ENCODE measurements around the gene UNC5C. TPM values are rescaled to one million over a fixed set of nuclear protein-coding genes. Genes with fewer than 3 reads are reported as not detected.

The UNC5C gene
- total RNA-seq, 1 donor from 2014 or later: 15.5 TPM

DNA sequence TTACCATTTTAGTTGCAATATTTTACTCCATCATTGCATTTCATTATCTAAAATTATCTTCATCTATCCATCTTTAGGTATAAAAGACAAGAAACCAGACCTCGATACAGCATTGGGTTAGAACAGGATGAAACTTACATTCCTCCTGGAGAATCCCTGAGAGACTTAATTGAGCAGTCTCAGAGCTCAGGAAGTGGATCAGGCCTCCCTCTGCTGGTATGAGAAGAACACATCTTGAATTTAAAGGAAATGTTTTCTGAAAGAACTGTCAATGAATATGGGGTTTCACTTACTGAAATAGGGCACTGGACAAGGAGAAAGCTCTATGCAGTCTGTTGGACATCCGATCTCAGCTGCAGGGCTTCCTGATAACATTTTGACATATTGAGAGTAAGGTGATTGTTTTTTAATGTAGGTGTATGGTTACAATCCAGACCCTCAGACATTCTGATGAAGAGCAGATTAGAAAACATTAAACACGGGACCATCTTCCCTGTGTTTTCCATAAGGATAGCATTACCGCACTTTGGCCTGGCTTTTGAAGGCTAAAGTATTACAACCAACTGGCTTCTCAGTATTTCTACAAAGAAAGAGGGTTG lies 423.8 kb downstream of the UNC5C start:
- TF ChIP-seq, protein P1, sequence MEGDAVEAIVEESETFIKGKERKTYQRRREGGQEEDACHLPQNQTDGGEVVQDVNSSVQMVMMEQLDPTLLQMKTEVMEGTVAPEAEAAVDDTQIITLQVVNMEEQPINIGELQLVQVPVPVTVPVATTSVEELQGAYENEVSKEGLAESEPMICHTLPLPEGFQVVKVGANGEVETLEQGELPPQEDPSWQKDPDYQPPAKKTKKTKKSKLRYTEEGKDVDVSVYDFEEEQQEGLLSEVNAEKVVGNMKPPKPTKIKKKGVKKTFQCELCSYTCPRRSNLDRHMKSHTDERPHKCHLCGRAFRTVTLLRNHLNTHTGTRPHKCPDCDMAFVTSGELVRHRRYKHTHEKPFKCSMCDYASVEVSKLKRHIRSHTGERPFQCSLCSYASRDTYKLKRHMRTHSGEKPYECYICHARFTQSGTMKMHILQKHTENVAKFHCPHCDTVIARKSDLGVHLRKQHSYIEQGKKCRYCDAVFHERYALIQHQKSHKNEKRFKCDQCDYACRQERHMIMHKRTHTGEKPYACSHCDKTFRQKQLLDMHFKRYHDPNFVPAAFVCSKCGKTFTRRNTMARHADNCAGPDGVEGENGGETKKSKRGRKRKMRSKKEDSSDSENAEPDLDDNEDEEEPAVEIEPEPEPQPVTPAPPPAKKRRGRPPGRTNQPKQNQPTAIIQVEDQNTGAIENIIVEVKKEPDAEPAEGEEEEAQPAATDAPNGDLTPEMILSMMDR (IDR thresholded peaks at IDR 0.05): peak; percentile 89

DNA sequence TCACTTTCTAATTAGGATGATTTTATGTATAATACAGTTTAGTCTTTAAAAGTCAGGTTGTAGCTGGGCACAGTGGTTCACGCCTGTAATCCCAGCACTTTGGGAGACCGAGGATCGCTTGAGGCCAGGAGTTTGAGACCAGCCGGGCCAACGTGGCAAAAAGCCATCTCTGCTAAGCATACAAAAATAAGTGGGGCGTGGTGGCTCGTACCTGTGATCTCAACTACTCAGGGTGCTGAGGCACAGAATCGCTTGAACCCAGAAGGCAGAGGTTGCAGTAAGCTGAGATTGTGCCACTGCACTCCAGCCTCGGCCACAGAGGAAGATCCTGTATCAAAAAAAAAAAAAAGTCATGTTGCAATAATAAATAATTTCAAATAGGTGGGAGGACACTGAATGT lies 426.8 kb downstream of the UNC5C start:
- Mint-ChIP-seq H3K27ac (ENCODE audit: unreplicated experiment) (no peak overlapping the region), H3K4me3 (ENCODE audit: unreplicated experiment) (no peak overlapping the region), H3K27me3 (ENCODE audit: low read depth) (no peaks in the 10 kb centered on the region), H3K9me3 (ENCODE audit: low read depth) (no peaks in the 10 kb centered on the region), H3K36me3 (ENCODE audit: low read depth) (no peaks in the 10 kb centered on the region), H3K4me1 (ENCODE audit: low read depth) (peaks cover 6% of the 10 kb centered on the region)
- no peak for DNase-seq (ENCODE audit: low spot score)
- TF ChIP-seq, protein P1 (IDR thresholded peaks at IDR 0.05): no peak

More for the DNA sequence above, 423.8 kb downstream of the UNC5C start:
- no peaks in the 10 kb centered on the region for H3K27me3 Mint-ChIP-seq (ENCODE audit: low read depth)
- H3K4me3 Mint-ChIP-seq (ENCODE audit: unreplicated experiment): no peak overlapping the region
- no peaks in the 10 kb centered on the region for H3K9me3 Mint-ChIP-seq (ENCODE audit: low read depth)
- no peak overlapping the region for H3K27ac Mint-ChIP-seq (ENCODE audit: unreplicated experiment)
- peaks cover 22% of the 10 kb centered on the region for H3K4me1 Mint-ChIP-seq (ENCODE audit: low read depth)
- no peaks in the 10 kb centered on the region for H3K36me3 Mint-ChIP-seq (ENCODE audit: low read depth)
- DNase-seq (ENCODE audit: low spot score): no peak

DNA sequence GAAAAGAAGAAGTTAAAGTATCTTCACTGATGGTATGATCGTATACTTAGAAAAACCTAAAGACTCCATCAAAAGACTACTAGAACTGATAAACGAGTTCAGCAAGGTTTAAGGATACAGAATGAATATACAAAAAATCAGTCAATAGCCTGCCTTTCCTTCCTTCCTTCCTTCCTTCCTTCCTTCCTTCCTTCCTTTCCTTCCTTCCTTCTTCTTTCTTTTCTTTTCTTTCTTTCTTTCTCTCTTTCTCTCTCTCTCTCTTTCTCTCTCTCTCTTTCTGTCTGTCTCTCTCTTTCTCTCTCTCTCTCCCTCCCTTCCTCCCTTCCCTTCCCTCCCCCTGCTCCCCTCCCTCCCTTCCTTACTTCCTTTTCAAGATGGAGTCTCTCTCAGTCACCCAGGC lies 428.3 kb downstream of the UNC5C start:
- no peak overlapping the region for H3K27ac Mint-ChIP-seq (ENCODE audit: unreplicated experiment)
- no peaks in the 10 kb centered on the region for H3K36me3 Mint-ChIP-seq (ENCODE audit: low read depth)
- DNase-seq (ENCODE audit: low spot score): no peak
- TF ChIP-seq, protein P1 (IDR thresholded peaks at IDR 0.05): no peak
- no peaks in the 10 kb centered on the region for H3K27me3 Mint-ChIP-seq (ENCODE audit: low read depth)
- no peak overlapping the region for H3K4me3 Mint-ChIP-seq (ENCODE audit: unreplicated experiment)
- no peaks in the 10 kb centered on the region for H3K9me3 Mint-ChIP-seq (ENCODE audit: low read depth)
- H3K4me1 Mint-ChIP-seq (ENCODE audit: low read depth): peaks cover 6% of the 10 kb centered on the region

DNA sequence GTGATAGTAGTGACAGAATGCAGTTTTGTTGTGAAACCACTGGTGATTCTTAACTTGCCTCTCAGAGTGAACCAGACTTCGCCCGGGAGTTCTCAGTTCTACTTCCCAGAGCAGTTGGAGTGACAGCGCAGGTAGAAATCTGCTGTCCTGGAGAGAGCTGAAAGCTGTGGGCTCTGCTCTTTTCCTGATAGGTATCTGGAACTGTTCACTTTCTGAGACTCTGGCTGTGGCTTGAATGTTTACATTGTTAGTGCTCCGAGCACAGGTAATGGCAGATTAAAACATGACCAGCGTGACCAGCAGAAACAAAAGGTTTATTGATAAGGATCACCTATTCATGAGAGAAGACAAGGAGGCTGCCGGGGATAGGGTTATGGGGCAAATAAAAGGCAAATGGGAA lies 430.3 kb downstream of the UNC5C start:
- no peak overlapping the region for H3K27ac Mint-ChIP-seq (ENCODE audit: unreplicated experiment)
- no peaks in the 10 kb centered on the region for H3K4me1 Mint-ChIP-seq (ENCODE audit: low read depth)
- H3K9me3 Mint-ChIP-seq (ENCODE audit: low read depth): no peaks in the 10 kb centered on the region
- no peaks in the 10 kb centered on the region for H3K27me3 Mint-ChIP-seq (ENCODE audit: low read depth)
- DNase-seq (ENCODE audit: low spot score): no peak
- TF ChIP-seq, protein P1 (IDR thresholded peaks at IDR 0.05): no peak
- H3K36me3 Mint-ChIP-seq (ENCODE audit: low read depth): peaks cover 2% of the 10 kb centered on the region
- no peak overlapping the region for H3K4me3 Mint-ChIP-seq (ENCODE audit: unreplicated experiment)

DNA sequence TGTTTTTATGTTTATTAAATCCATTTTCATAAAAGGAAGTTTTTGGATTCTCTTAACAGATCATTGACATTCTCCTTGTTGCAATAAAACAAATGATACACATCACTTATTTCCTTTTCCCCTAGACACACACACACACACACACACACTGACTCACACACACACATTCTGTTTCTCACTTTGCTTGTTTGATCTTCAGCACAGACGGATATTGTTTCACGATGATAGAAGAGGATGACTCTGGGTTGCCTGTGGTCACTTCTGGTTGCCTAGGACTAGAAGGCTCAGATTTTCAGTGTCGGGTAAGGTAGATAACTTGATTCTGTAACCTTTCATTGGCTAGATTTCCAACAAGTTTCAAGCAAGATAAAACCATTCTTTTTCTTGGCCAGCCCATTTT lies 434.3 kb downstream of the UNC5C start:
- Mint-ChIP-seq H3K27me3 (ENCODE audit: low read depth) (no peaks in the 10 kb centered on the region), H3K36me3 (ENCODE audit: low read depth) (peaks cover 2% of the 10 kb centered on the region), H3K4me3 (ENCODE audit: unreplicated experiment) (no peak overlapping the region), H3K9me3 (ENCODE audit: low read depth) (no peaks in the 10 kb centered on the region), H3K27ac (ENCODE audit: unreplicated experiment) (no peak overlapping the region), H3K4me1 (ENCODE audit: low read depth) (no peaks in the 10 kb centered on the region)
- DNase-seq (ENCODE audit: low spot score): no peak
- TF ChIP-seq, protein P1 (IDR thresholded peaks at IDR 0.05): no peak
